Measurements from ENCODE around the gene DUSP9.

DNA sequence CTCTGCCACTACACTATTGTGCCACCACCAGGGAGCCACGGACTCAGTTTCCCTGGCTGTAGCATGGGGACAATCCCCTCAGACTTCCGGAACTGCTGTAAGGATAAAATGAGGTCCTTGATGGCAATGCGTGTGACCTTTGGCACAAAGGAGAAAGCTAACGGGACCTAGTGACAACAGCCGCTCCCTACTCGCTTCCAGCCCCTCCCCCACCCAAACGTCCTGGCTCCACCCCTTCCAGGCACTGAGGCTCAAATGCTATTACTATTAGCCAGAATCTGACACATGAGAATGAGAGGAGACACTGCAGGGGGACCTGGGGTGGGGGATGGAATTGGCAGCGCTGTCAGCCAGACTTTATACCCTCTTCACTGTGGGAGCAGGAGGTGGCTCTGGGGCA, 5.4 kb upstream of the DUSP9 start:
- TF ChIP-seq TAF1 (IDR thresholded peaks at IDR 0.05; ENCODE audit: borderline replicate concordance, insufficient read depth, low read length) (no peak), POLR2AphosphoS5 (IDR thresholded peaks at IDR 0.05; ENCODE audit: low read depth, low read length) (no peak)
